ENCODE results near the gene KCNT1. TPM values are rescaled to one million over a fixed set of nuclear protein-coding genes. Genes with fewer than 3 reads are reported as not detected.

Gene KCNT1
- total RNA-seq, 3 donors from 2014 or later, result 0.05 TPM; not detected in 2

- H3K4me3 Mint-ChIP-seq, result no peak overlapping the region
- ATAC-seq, result no peak
Measured at GRCh38 chr9:135747311-135747710, 45.3 kb downstream of the KCNT1 start.

GRCh38 chr9:135748676-135749075 lies 46.7 kb downstream of the KCNT1 start:
- H3K9me3 Mint-ChIP-seq, result no peaks in the 10 kb centered on the region
- H3K36me3 Mint-ChIP-seq (ENCODE audit: insufficient read depth), result no peaks in the 10 kb centered on the region
- H3K4me1 Mint-ChIP-seq (ENCODE audit: low read depth), result no peaks in the 10 kb centered on the region
- no peak overlapping the region for H3K4me3 Mint-ChIP-seq
- no peak for ATAC-seq
- no peaks in the 10 kb centered on the region for H3K27me3 Mint-ChIP-seq (ENCODE audit: low read depth)
- DNase-seq, result no peak

More at GRCh38 chr9:135747311-135747710, 45.3 kb downstream of the KCNT1 start:
- no peak for DNase-seq
- no peaks in the 10 kb centered on the region for H3K9me3 Mint-ChIP-seq
- H3K4me1 Mint-ChIP-seq (ENCODE audit: low read depth), result no peaks in the 10 kb centered on the region
- no peaks in the 10 kb centered on the region for H3K27me3 Mint-ChIP-seq (ENCODE audit: low read depth)
- no peaks in the 10 kb centered on the region for H3K36me3 Mint-ChIP-seq (ENCODE audit: insufficient read depth)

GRCh38 chr9:135749171-135750045 lies 47.4 kb downstream of the KCNT1 start:
- no peak for DNase-seq
- no peaks in the 10 kb centered on the region for H3K4me1 Mint-ChIP-seq (ENCODE audit: low read depth)
- H3K9me3 Mint-ChIP-seq, result no peaks in the 10 kb centered on the region
- H3K36me3 Mint-ChIP-seq (ENCODE audit: insufficient read depth), result no peaks in the 10 kb centered on the region
- H3K27me3 Mint-ChIP-seq (ENCODE audit: low read depth), result no peaks in the 10 kb centered on the region
- no peak overlapping the region for H3K4me3 Mint-ChIP-seq
- ATAC-seq, result no peak

GRCh38 chr9:135750786-135751185 lies 48.8 kb downstream of the KCNT1 start:
- ATAC-seq (no peak), DNase-seq (no peak)
- H3K4me3 Mint-ChIP-seq, result no peak overlapping the region
- H3K27me3 Mint-ChIP-seq (ENCODE audit: low read depth), result no peaks in the 10 kb centered on the region
- H3K9me3 Mint-ChIP-seq, result no peaks in the 10 kb centered on the region
- no peaks in the 10 kb centered on the region for H3K36me3 Mint-ChIP-seq (ENCODE audit: insufficient read depth)
- H3K4me1 Mint-ChIP-seq (ENCODE audit: low read depth), result no peaks in the 10 kb centered on the region

- DNase-seq, result no peak
- no peaks in the 10 kb centered on the region for H3K9me3 Mint-ChIP-seq
- no peak overlapping the region for H3K4me3 Mint-ChIP-seq
- no peaks in the 10 kb centered on the region for H3K27me3 Mint-ChIP-seq (ENCODE audit: low read depth)
- no peaks in the 10 kb centered on the region for H3K4me1 Mint-ChIP-seq (ENCODE audit: low read depth)
- no peaks in the 10 kb centered on the region for H3K36me3 Mint-ChIP-seq (ENCODE audit: insufficient read depth)
- no peak for ATAC-seq
Measured at GRCh38 chr9:135751501-135751900, 49.5 kb downstream of the KCNT1 start.

- ATAC-seq (no peak), DNase-seq (no peak)
- Mint-ChIP-seq H3K36me3 (ENCODE audit: insufficient read depth) (no peaks in the 10 kb centered on the region), H3K27me3 (ENCODE audit: low read depth) (no peaks in the 10 kb centered on the region), H3K4me1 (ENCODE audit: low read depth) (no peaks in the 10 kb centered on the region), H3K9me3 (no peaks in the 10 kb centered on the region), H3K4me3 (no peak overlapping the region)
Measured at GRCh38 chr9:135752281-135753204, 50.6 kb downstream of the KCNT1 start.

GRCh38 chr9:135753391-135754105 lies 51.6 kb downstream of the KCNT1 start:
- no peaks in the 10 kb centered on the region for H3K4me1 Mint-ChIP-seq (ENCODE audit: low read depth)
- ATAC-seq, result no peak

GRCh38 chr9:135756576-135756975 lies 54.6 kb downstream of the KCNT1 start:
- no peak overlapping the region for H3K4me3 Mint-ChIP-seq
- DNase-seq, result no peak
- H3K4me1 Mint-ChIP-seq (ENCODE audit: low read depth), result no peaks in the 10 kb centered on the region
- no peaks in the 10 kb centered on the region for H3K36me3 Mint-ChIP-seq (ENCODE audit: insufficient read depth)
- no peaks in the 10 kb centered on the region for H3K9me3 Mint-ChIP-seq
- ATAC-seq, result no peak
- H3K27me3 Mint-ChIP-seq (ENCODE audit: low read depth), result no peaks in the 10 kb centered on the region

More at GRCh38 chr9:135753391-135754105, 51.6 kb downstream of the KCNT1 start:
- Mint-ChIP-seq H3K4me3 (no peak overlapping the region), H3K36me3 (ENCODE audit: insufficient read depth) (no peaks in the 10 kb centered on the region), H3K27me3 (ENCODE audit: low read depth) (no peaks in the 10 kb centered on the region), H3K9me3 (no peaks in the 10 kb centered on the region)
- no peak for DNase-seq

- Mint-ChIP-seq H3K9me3 (no peaks in the 10 kb centered on the region), H3K4me1 (ENCODE audit: low read depth) (no peaks in the 10 kb centered on the region), H3K4me3 (no peak overlapping the region)
Measured at GRCh38 chr9:135757356-135757755, 55.4 kb downstream of the KCNT1 start.

GRCh38 chr9:135758056-135758455 lies 56.1 kb downstream of the KCNT1 start:
- no peak overlapping the region for H3K4me3 Mint-ChIP-seq
- H3K9me3 Mint-ChIP-seq, result no peaks in the 10 kb centered on the region
- ATAC-seq (no peak), DNase-seq (no peak)
- H3K36me3 Mint-ChIP-seq (ENCODE audit: insufficient read depth), result no peaks in the 10 kb centered on the region
- H3K4me1 Mint-ChIP-seq (ENCODE audit: low read depth), result no peaks in the 10 kb centered on the region
- H3K27me3 Mint-ChIP-seq (ENCODE audit: low read depth), result no peaks in the 10 kb centered on the region

More at GRCh38 chr9:135757356-135757755, 55.4 kb downstream of the KCNT1 start:
- no peaks in the 10 kb centered on the region for H3K27me3 Mint-ChIP-seq (ENCODE audit: low read depth)
- ATAC-seq, result no peak
- no peak for DNase-seq
- H3K36me3 Mint-ChIP-seq (ENCODE audit: insufficient read depth), result no peaks in the 10 kb centered on the region

GRCh38 chr9:135758870-135759269 lies 56.9 kb downstream of the KCNT1 start:
- no peaks in the 10 kb centered on the region for H3K27me3 Mint-ChIP-seq (ENCODE audit: low read depth)
- no peak for ATAC-seq
- no peaks in the 10 kb centered on the region for H3K9me3 Mint-ChIP-seq
- no peak overlapping the region for H3K4me3 Mint-ChIP-seq
- no peaks in the 10 kb centered on the region for H3K36me3 Mint-ChIP-seq (ENCODE audit: insufficient read depth)
- no peaks in the 10 kb centered on the region for H3K4me1 Mint-ChIP-seq (ENCODE audit: low read depth)
- no peak for DNase-seq

GRCh38 chr9:135759676-135760300 lies 57.8 kb downstream of the KCNT1 start:
- H3K4me1 Mint-ChIP-seq (ENCODE audit: low read depth), result no peaks in the 10 kb centered on the region
- no peaks in the 10 kb centered on the region for H3K36me3 Mint-ChIP-seq (ENCODE audit: insufficient read depth)
- H3K4me3 Mint-ChIP-seq, result no peak overlapping the region
- no peak for ATAC-seq
- no peak for DNase-seq
- no peaks in the 10 kb centered on the region for H3K27me3 Mint-ChIP-seq (ENCODE audit: low read depth)
- H3K9me3 Mint-ChIP-seq, result no peaks in the 10 kb centered on the region

- Mint-ChIP-seq H3K27me3 (ENCODE audit: low read depth) (no peaks in the 10 kb centered on the region), H3K9me3 (no peaks in the 10 kb centered on the region), H3K36me3 (ENCODE audit: insufficient read depth) (no peaks in the 10 kb centered on the region), H3K4me1 (ENCODE audit: low read depth) (no peaks in the 10 kb centered on the region), H3K4me3 (no peak overlapping the region)
- ATAC-seq (no peak), DNase-seq (no peak)
Measured at GRCh38 chr9:135760465-135760864, 58.5 kb downstream of the KCNT1 start.
